HCT116 (cell line): Measurements from ENCODE around the gene RBFOX2. TPM values are rescaled to one million over a fixed set of nuclear protein-coding genes. Genes with fewer than 3 reads are reported as not detected.

Source experiments
- ATAC-seq: fragments of 200-7000 bp; cut with Tn5 transposase; 2 replicates; pipeline ENCODE4 v1.9.1; 2020; ENCODE audit warnings: mild to moderate bottlenecking, moderate library complexity
- BruUV-seq: library from RNA; stranded (reverse); fragments of 400-500 nt; replicated peaks from 2 replicates; lab custom pipeline; 2021; lab: Mats Ljungman, UMichigan
- CTCF ChIA-PET: fragments of 300-600 bp; sonication (Branson Sonifier 250); formaldehyde crosslinking; loops from one replicate; lab custom pipeline; 2021; ENCODE audit warnings: antibody characterized with exemption; lab: Charles Lee
- POLR2A ChIA-PET: fragments of 300-600, 350-600 bp; sonication (Branson Sonifier 250); formaldehyde crosslinking; loops from one replicate; lab custom pipeline; 2021; ENCODE audit warnings: antibody characterized with exemption; lab: Charles Lee
- RAD21 ChIA-PET, 2 experiments: fragments of 300-600 bp; sonication (Branson Sonifier 250); formaldehyde crosslinking; loops; one replicate each; lab custom pipeline; 2023; ENCODE audit warnings: low total read pairs in 2 of 2; ENCODE audit not compliant: uncharacterized antibody in 2 of 2, unreplicated experiment in 2 of 2, low non-redundant PET in 1 of 2; lab: Charles Lee
- DNase-seq: peaks from one replicate; pipeline ENCODE4 v3.0.0-alpha.2; 2010; ENCODE audit warnings: low read depth, low spot score
- H2AFZ ChIP-seq: fragments of 200-600 bp; shearing (Covaris generic), sonication (generic); 2 replicates; pipeline ENCODE4 v1.6.1; 2017; ENCODE audit warnings: low read depth, mixed run types, mixed read lengths, antibody characterized with exemption, low read length; ENCODE audit not compliant: poor library complexity, severe bottlenecking
- H3K27ac ChIP-seq: 2 replicates; pipeline ENCODE4 v1.5.1; 2012; ENCODE audit warnings: low read depth, low read length
- H3K27me3 ChIP-seq: fragments of 200-600 bp; sonication (generic); 2 replicates; pipeline ENCODE4 v1.6.1; 2016; ENCODE audit warnings: mixed run types, low read length, mixed read lengths; ENCODE audit not compliant: insufficient read depth
- H3K36me3 ChIP-seq, 2 experiments: fragments of 200-500 bp in 1 of 2; fragments of 200-600 bp in 1 of 2; sonication (Bioruptor generic) in 1 of 2; sonication (generic) in 1 of 2; 2 replicates each; pipeline versions ENCODE4 v1.5.1 to v1.6.1; 2014 to 2016; ENCODE audit warnings: low read length in 2 of 2, inconsistent platforms in 1 of 2, mixed read lengths in 1 of 2, mixed run types in 1 of 2; ENCODE audit not compliant: insufficient read depth in 2 of 2, control insufficient read depth in 1 of 2
- H3K4me1 ChIP-seq, 2 experiments: fragments of 200-600 bp in 1 of 2; sonication (generic) in 1 of 2; 2 replicates each; pipeline versions ENCODE4 v1.5.1 to v1.6.1; 2012 to 2017; ENCODE audit warnings: low read length in 2 of 2, inconsistent platforms in 1 of 2, mild to moderate bottlenecking in 1 of 2, mixed read lengths in 1 of 2, mixed run types in 1 of 2, moderate library complexity in 1 of 2; ENCODE audit not compliant: insufficient read depth in 2 of 2, control insufficient read depth in 1 of 2
- H3K4me2 ChIP-seq: fragments of 200-600 bp; sonication (generic); 2 replicates; pipeline ENCODE4 v1.6.1; 2017; ENCODE audit warnings: mixed run types, low read length, mixed read lengths
- H3K4me3 ChIP-seq, 2 experiments: fragments of 200-600 bp in 1 of 2; sonication (generic) in 1 of 2; replicated peaks in 1 of 2; 2 replicates each; pipeline ENCODE4 v1.5.1; 2011 to 2016; ENCODE audit warnings: low read length in 2 of 2, control low read depth in 1 of 2, low read depth in 1 of 2, mild to moderate bottlenecking in 1 of 2, mixed read lengths in 1 of 2, mixed run types in 1 of 2
- H3K79me2 ChIP-seq: fragments of 200-600 bp; sonication (generic); 2 replicates; pipeline ENCODE4 v1.6.1; 2017; ENCODE audit warnings: mild to moderate bottlenecking, mixed run types, low read length, moderate library complexity, mixed read lengths; ENCODE audit not compliant: insufficient read depth
- H3K9ac ChIP-seq: fragments of 200-600 bp; sonication (generic); 2 replicates; pipeline ENCODE4 v1.6.1; 2016; ENCODE audit warnings: low read length, mixed read lengths
- H3K9me2 ChIP-seq: fragments of 200-600 bp; sonication (generic), shearing (Covaris generic); 2 replicates; pipeline ENCODE4 v1.6.1; 2017; ENCODE audit warnings: mixed run types, mild to moderate bottlenecking, moderate library complexity; ENCODE audit not compliant: insufficient read depth
- H3K9me3 ChIP-seq, 2 experiments: fragments of 200-500 bp in 1 of 2; fragments of 200-600 bp in 1 of 2; sonication (Bioruptor generic) in 1 of 2; sonication (generic) in 1 of 2; 2 replicates each; pipeline ENCODE4 v1.6.1; 2014 to 2017; ENCODE audit warnings: low read length in 2 of 2, mixed read lengths in 2 of 2, inconsistent platforms in 1 of 2, low read depth in 1 of 2, mild to moderate bottlenecking in 1 of 2, mixed run types in 1 of 2, moderate library complexity in 1 of 2; ENCODE audit not compliant: control insufficient read depth in 1 of 2, insufficient read depth in 1 of 2
- H4K20me1 ChIP-seq: fragments of 200-600 bp; sonication (generic), shearing (Covaris generic); 2 replicates; pipeline ENCODE4 v1.6.1; 2017; ENCODE audit warnings: mixed run types, mild to moderate bottlenecking, moderate library complexity; ENCODE audit not compliant: insufficient read depth
- CBX3 ChIP-seq: IDR thresholded peaks from 2 replicates; pipeline ENCODE4 v1.6.1; 2012; ENCODE audit warnings: low read depth
- CEBPB ChIP-seq: IDR thresholded peaks from 2 replicates; pipeline ENCODE4 v1.6.1; 2012; ENCODE audit warnings: low read depth
- EGR1 ChIP-seq: IDR thresholded peaks from 2 replicates; pipeline ENCODE4 v1.6.1; 2012; ENCODE audit warnings: low read depth
- FOSL1 ChIP-seq: IDR thresholded peaks from 2 replicates; pipeline ENCODE4 v1.6.1; 2012; ENCODE audit warnings: low read depth
- MAX ChIP-seq: IDR thresholded peaks from 2 replicates; pipeline ENCODE4 v1.6.1; 2012
- POLR2AphosphoS5 ChIP-seq: IDR thresholded peaks from 2 replicates; pipeline ENCODE4 v1.6.1; 2011; ENCODE audit warnings: mild to moderate bottlenecking, low read depth, low read length, moderate library complexity
- SP1 ChIP-seq: IDR thresholded peaks from 2 replicates; pipeline ENCODE4 v1.6.1; 2012; ENCODE audit warnings: low read depth
- TCF7L2 ChIP-seq: IDR thresholded peaks from 2 replicates; pipeline ENCODE4 v1.7.0; 2011; ENCODE audit warnings: borderline replicate concordance, inconsistent platforms; ENCODE audit not compliant: insufficient read depth, insufficient read length; ENCODE audit errors: extremely low read depth
- YY1 ChIP-seq: IDR thresholded peaks from 2 replicates; pipeline ENCODE4 v1.6.1; 2011; ENCODE audit warnings: low read length, low read depth, moderate library complexity, mild to moderate bottlenecking; ENCODE audit not compliant: insufficient replicate concordance; ENCODE audit errors: extremely low read depth
- intact Hi-C: fragments of 100-400 bp; cut with micrococcal nuclease; formaldehyde crosslinking; loops from 2 replicates; pipeline ENCODE4 v1.10.0; 2022
- total RNA-seq: library from RNA; stranded (reverse); gene quantifications from one replicate; pipeline ENCODE4 v1.2.1, GENCODE V29; 2021; ENCODE audit not compliant: unreplicated experiment
- TF ChIP-seq, protein P1 (sequence below): IDR thresholded peaks from 2 replicates; pipeline ENCODE4 v1.6.1; 2012; ENCODE audit warnings: low read depth

Gene RBFOX2
- total RNA-seq, 1 experiment from 2014 or later: 83.9 TPM

DNA sequence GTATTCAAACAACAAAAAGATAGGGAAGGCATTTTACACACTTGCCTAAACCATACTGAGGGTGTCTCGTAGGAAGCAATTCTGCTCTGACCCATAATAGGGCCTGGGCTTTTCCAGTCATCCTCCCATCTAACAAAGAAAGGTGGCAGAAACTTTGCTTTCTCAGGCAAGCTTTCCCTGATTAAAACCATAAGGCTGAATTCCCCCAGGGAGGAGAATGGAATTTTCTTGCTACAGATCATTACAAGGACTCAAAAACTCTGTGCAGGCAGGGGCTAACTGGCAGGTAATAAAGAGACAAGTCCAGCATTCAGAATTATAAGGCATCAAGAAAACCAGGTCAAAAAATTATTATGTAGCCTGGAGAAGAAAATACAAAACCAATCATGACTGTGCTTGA is 90.4 kb downstream of the RBFOX2 start:
- intact Hi-C loops: no loop called here

More for the DNA sequence above, 90.4 kb downstream of the RBFOX2 start:
- no peaks in the 10 kb centered on the region for H3K4me1 ChIP-seq
- no peaks in the 10 kb centered on the region for H4K20me1 ChIP-seq
- CTCF ChIA-PET: no interaction called here
- H3K9ac ChIP-seq: no peak overlapping the region
- POLR2A ChIA-PET: no interaction called here
- no peaks in the 10 kb centered on the region for H3K9me3 ChIP-seq
- no peaks in the 10 kb centered on the region for H3K9me2 ChIP-seq
- no peak for ATAC-seq
- TF ChIP-seq, protein P1, sequence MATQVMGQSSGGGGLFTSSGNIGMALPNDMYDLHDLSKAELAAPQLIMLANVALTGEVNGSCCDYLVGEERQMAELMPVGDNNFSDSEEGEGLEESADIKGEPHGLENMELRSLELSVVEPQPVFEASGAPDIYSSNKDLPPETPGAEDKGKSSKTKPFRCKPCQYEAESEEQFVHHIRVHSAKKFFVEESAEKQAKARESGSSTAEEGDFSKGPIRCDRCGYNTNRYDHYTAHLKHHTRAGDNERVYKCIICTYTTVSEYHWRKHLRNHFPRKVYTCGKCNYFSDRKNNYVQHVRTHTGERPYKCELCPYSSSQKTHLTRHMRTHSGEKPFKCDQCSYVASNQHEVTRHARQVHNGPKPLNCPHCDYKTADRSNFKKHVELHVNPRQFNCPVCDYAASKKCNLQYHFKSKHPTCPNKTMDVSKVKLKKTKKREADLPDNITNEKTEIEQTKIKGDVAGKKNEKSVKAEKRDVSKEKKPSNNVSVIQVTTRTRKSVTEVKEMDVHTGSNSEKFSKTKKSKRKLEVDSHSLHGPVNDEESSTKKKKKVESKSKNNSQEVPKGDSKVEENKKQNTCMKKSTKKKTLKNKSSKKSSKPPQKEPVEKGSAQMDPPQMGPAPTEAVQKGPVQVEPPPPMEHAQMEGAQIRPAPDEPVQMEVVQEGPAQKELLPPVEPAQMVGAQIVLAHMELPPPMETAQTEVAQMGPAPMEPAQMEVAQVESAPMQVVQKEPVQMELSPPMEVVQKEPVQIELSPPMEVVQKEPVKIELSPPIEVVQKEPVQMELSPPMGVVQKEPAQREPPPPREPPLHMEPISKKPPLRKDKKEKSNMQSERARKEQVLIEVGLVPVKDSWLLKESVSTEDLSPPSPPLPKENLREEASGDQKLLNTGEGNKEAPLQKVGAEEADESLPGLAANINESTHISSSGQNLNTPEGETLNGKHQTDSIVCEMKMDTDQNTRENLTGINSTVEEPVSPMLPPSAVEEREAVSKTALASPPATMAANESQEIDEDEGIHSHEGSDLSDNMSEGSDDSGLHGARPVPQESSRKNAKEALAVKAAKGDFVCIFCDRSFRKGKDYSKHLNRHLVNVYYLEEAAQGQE: no peak
- no peak for TF ChIP-seq FOSL1
- no peak for TF ChIP-seq SP1
- no peak for TF ChIP-seq MAX
- TF ChIP-seq POLR2AphosphoS5: no peak
- no peak for TF ChIP-seq YY1
- TF ChIP-seq CBX3: no peak
- TF ChIP-seq EGR1: no peak
- TF ChIP-seq CEBPB: no peak
- TF ChIP-seq TCF7L2: no peak
- H3K27ac ChIP-seq: no peak overlapping the region
- 0 out of 4 replicates have a peak, but pooled peaks cover 0 to 4% of the 10 kb centered on the region in 2 experiments for H3K36me3 ChIP-seq
- peaks cover 32% of the 10 kb centered on the region for H3K79me2 ChIP-seq
- no peak overlapping the region for H2AFZ ChIP-seq
- H3K4me2 ChIP-seq: no peak overlapping the region
- no peak overlapping the region for H3K4me3 ChIP-seq
- RAD21 ChIA-PET: no interaction called here
- DNase-seq: no peak
- no peaks in the 10 kb centered on the region for H3K27me3 ChIP-seq
- BruUV-seq: TSS peak; percentile 26
